Skeletal muscle tissue (tissue), 2 donors: ENCODE measurements around the gene ISG15. TPM values are rescaled to one million over a fixed set of nuclear protein-coding genes. Genes with fewer than 3 reads are reported as not detected.

Experiments used
- small RNA-seq: library from RNA; depleted of rRNA; stranded (forward); fragments of <200 nt; gene quantifications from one replicate; pipeline ENCODE3, GENCODE V24; 2014
- total RNA-seq: library from RNA; depleted of rRNA; stranded (reverse); fragments of >200 nt; gene quantifications from one replicate; pipeline ENCODE4 v1.2.3, GENCODE V29; 2014

Gene ISG15
- total RNA-seq, 1 donor from 2014 or later = 23.5 TPM

Small RNA genes lying within 50 kb of the gene (small RNA-seq; reads per million reads assigned to genes)
- not detected for gene AL645608.3

Other genes with a start within 250 kb of the ISG15 start
- 3.7 TPM for gene SAMD11, start 89.6 kb upstream of the ISG15 start, total RNA-seq
- 47.0 TPM for gene NOC2L, start 54.2 kb upstream of the ISG15 start, total RNA-seq
- gene KLHL17, start 52.9 kb upstream of the ISG15 start, total RNA-seq = 1.0 TPM
- not detected for gene PLEKHN1, start 47.0 kb upstream of the ISG15 start, total RNA-seq
- 3.1 TPM for gene PERM1, start 31.4 kb upstream of the ISG15 start, total RNA-seq
- gene HES4, start 13.4 kb upstream of the ISG15 start, total RNA-seq = 7.3 TPM
- 14.6 TPM for gene AGRN, start 6.6 kb downstream of the ISG15 start, total RNA-seq
- gene RNF223, start 60.8 kb downstream of the ISG15 start, total RNA-seq = not detected
- gene C1orf159, start 102.6 kb downstream of the ISG15 start, total RNA-seq = 2.1 TPM
- gene TTLL10, start 160.4 kb downstream of the ISG15 start, total RNA-seq = not detected
- gene TNFRSF18, start 193.1 kb downstream of the ISG15 start, total RNA-seq = 1.6 TPM
- gene TNFRSF4, start 200.7 kb downstream of the ISG15 start, total RNA-seq = 0.52 TPM
- gene SDF4, start 218.5 kb downstream of the ISG15 start, total RNA-seq = 28.2 TPM
- gene B3GALT6, start 218.7 kb downstream of the ISG15 start, total RNA-seq = 10.4 TPM
- gene C1QTNF12, start 233.2 kb downstream of the ISG15 start, total RNA-seq = 1.0 TPM